Iris pigment epithelial cell (primary cell): Measurements from ENCODE around the gene CYB561A3.
"Not testable (repeated sequence)": the region's sequence is repeated elsewhere in the genome, so short reads cannot be mapped to it uniquely, and the experiment has no call there.

Experiments
- DNase-seq: peaks from one replicate; pipeline ENCODE4 v3.0.0-alpha.2; 2011; ENCODE audit warnings: low read depth

CYB561A3 gene, protein sequence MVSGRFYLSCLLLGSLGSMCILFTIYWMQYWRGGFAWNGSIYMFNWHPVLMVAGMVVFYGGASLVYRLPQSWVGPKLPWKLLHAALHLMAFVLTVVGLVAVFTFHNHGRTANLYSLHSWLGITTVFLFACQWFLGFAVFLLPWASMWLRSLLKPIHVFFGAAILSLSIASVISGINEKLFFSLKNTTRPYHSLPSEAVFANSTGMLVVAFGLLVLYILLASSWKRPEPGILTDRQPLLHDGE

GRCh38 chr11:61361741-61362541 lies at the start of gene CYB561A3, which contains the start of gene TMEM138:
CYB561A3 (minus strand) TSS chr11:61361882; CDS start chr11:61356713, 5,169 bp downstream.
TMEM138 (plus strand) TSS chr11:61362374; CDS start chr11:61364391, 2,017 bp downstream.
- peak; percentile 94 for DNase-seq

GRCh38 chr11:61406991-61407728 lies 45.5 kb upstream of the CYB561A3 start:
- DNase-seq = no peak

DNA sequence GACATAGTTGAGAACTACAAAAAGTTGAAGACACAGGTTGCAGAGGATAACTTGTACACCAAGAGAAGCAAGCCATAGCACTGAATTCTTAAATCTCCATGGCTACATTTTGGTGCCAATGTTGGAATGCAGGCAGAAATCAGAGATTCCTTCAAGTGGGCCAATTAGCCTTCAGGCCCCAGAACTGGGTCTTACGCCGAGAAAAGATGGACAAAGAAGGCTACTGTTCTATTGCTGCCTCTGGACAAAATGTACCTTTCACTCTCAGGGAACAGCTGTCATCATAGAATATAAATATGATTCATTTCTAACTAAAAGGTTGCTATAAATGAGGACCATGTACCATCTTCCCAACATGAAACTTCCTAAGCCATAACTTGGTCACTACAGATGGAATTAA lies 44.4 kb upstream of the CYB561A3 start:
- no peak for DNase-seq

GRCh38 chr11:61404641-61405040 lies 43.0 kb upstream of the CYB561A3 start:
- peak; percentile 45 for DNase-seq

DNA sequence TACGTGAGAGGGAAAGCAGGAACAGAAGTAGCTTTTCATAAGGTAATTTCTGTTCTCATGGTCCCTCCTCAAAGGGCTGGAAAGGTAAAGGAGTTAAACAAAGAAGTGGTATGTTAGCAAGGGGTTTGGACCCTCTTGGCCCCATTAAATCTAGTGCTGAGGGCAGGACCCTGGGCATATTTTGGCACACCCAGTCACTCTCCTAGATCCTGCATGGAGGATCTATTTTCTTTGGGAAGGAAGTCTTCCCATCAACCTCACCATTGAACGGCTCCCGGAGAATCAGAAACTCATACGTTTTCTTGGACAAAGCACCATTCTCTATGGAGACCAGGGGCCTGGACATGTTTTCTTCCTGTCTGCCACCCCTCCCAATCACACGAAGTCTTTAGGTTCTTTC lies 42.4 kb upstream of the CYB561A3 start:
- no peak for DNase-seq

DNA sequence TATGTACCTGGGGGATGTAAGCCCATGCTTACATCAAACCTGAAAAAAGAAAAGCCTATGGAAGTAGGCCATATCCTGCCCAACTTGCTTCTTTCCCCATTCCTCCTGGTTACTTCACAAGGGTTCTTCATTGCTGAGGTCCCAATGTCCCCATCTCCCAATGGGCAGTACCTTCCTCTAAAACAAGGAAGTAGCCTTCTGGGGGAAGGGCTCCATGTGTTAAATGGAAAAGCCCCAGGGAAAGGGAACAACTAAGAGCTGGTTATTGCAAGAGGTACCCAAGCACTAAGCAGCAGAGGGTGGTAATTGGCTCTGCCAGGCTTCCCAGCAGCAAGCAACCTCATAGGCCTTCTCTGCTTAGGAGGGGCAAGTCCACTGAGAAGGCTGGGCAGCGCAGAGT lies 42.0 kb upstream of the CYB561A3 start:
- no peak for DNase-seq

GRCh38 chr11:61401573-61401972 lies 39.9 kb upstream of the CYB561A3 start:
- no peak for DNase-seq

DNA sequence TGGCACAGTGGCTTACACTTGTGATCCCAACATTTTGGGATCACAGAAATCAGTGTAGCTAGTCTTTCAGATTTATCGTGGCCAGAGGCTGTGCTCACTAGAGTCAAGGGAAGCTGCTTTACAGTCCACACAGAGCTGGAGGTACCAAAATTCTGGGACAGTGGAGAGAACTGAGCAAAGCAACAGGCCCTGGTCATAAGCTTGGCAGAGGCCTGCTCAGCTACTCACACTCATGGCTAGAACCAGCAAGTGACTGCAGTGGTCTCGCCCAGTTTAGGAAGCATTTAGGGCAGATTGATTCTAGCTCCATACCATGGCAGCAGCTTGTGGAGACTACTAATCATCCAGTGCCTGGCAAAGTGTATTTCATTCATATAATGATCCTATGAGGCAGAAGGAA lies 39.5 kb upstream of the CYB561A3 start:
- no peak for DNase-seq

GRCh38 chr11:61392981-61393595 lies 31.4 kb upstream of the CYB561A3 start:
- DNase-seq = no peak

- DNase-seq = no peak
Observed at GRCh38 chr11:61390161-61390560, 28.5 kb upstream of the CYB561A3 start.

DNA sequence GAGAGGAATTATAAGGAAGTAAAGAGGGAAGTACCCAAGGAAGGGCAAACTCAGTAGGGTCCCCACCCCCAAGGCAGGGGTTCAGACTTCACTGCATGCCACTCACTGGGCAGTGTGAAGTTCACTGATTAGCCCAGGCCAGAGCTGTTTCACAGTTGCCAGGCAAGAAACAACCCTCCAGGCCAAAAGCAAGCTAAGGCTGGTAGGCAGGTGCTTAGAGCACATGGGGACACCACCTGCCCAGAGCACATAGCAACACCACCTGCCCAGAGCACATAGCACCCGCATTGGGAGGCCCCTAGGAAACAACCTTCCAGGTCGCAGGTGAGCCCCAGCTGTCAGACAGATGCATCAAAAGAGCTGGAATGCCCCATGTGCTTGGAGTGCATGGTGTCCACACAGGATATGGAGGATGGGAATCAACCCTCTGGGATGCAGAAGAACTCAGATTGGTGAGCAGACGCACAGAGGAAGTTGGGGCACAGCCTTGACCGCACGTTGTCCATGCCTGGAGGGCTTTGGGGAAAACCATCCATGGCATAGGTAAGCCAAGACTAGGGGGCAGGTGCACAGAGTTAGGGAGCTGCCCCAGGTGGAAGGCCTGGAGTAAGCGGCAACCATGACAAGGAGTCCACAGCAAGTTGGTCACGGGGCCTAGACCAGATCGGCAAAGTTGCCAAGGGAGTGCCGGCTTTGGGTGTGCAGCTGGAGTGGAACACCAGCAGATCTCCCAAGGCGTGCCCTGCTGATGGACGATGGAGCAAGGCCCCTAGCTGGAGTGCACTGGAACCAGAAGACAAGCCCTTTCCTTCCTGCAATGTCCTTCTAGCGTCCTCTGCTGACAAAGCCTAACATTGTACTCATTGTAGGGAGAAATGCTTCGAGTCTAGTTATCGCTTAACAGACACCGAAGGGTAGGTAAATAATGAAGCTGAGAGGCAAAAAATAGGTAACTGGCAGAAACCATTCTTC lies 22.9 kb upstream of the CYB561A3 start:
- DNase-seq = peak; percentile 35

GRCh38 chr11:61383859-61384258 lies 22.2 kb upstream of the CYB561A3 start:
- DNase-seq = not testable (repeated sequence)

DNA sequence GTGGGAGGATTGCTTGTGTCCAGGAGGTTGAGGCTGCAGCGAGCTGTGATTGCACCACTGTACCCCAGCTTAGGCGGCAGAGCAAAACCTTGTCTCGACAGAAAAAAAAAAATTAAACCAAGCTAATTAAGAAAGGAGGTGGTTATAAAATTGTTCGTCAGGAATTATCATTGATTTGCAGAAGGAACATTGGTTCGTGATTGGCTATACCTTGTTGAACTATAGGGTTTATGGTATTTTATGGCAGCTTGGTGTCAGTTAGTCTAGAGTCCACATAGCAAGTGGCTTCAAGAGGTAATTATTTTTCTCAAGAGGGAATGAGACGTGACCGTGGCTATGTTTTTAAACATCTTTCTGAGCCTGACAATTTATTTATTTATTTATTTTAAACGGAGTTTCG lies 19.2 kb upstream of the CYB561A3 start:
- DNase-seq = no peak

DNA sequence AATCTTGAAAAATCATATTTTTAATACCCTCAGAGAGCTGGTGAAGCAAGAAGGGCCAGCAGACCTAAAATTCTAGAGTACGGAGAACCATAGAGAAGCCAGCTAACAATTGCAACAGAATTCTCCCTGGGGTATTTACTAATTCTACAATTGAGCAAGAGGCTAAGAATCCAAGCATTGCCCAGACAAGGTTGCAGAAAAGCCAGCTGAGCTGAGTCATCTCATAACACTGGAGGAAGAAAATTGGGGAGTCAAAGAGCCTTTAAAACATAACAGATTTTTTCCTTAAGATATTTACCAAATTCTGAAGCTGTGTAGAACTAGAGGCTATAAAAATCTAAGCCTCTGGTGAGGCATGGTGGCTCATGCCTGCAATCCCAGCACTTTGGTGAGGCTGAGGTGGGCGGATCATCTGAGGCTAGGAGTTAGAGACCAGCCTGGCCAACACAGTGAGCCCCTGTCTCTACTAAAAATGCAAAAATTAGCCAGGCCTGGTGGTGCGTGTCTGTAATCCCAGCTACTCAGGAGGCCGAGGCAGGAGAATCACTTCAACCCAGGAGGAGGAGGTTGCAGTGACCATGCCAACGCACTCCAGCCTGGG lies 17.1 kb upstream of the CYB561A3 start:
- peak; percentile 96 for DNase-seq

GRCh38 chr11:61377461-61378160 lies 15.9 kb upstream of the CYB561A3 start:
- DNase-seq = peak; percentile 78

GRCh38 chr11:61375761-61376108 lies 14.1 kb upstream of the CYB561A3 start:
- DNase-seq = no peak

DNA sequence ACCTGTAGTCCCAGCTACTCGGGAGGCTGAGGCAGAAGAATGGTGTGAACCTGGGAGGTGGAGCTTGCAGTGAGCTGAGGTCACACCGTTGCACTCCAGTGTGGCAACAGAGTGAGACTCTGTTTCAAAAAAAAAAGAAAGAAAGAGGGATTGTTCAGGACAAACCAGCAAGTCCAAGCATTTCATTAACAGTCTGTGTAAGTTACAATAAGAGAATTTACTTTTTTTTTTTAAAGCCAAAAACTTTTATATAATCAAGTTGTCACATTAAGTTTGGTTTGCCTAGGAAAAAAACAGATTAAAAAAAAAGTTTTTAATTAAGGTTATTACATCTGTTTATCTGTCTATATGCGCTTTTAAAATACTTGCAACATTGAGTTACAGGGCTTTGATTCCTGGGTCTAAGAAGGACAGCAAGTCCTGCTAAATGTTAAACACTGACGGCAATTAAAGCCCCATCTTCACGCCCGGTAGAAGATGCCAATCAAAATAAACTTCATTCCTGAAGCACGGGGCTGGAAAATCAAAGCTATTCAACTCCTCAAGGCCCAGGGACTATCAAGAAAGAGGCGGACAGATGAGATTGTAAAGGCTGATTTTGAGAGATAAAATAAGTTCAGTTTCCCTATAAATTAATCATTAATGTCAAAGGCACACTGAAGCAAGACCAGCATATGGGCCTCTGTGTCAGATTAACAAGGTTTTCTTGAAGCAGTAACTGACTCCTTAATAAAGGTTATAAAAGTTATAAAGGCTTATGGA lies 11.2 kb upstream of the CYB561A3 start:
- DNase-seq = no peak

DNA sequence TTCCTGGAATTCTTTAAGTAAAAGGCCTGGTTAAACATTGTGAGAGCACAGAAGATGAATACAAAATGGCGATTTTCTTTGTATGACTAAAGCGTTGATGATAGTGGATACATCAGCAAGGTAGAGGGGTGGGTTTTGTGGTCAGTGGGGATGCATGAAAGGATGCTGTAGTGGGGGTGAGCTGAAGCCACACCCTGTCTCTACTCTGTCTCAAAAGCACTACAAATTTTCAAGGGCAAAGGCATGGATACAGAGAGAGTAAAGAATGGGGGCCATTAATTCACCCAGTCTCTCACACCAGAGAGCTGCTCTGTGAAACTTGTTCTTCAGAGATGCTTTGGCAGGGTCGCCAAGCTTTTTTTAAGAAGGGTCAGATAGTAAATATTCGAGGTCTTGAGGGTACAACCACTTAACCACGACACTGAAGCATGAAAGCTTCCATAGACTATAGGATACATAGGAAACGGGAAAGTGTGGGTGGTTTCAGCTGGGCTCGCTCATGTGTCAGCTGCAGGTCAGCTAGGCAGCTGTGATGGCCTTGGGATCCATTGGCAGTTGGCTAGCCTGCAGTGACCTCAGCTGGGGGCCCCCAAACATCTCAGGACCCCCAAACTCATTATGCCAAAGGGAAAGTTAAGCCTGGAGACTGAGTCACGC lies 8.8 kb upstream of the CYB561A3 start:
- no peak for DNase-seq
